ENCODE measurements around the gene HTR1D.

Gene HTR1D

GRCh38 chr1:23178950-23179349, 38.4 kb downstream of the HTR1D start:
- Histone ChIP-seq H3K14ac (ENCODE audit: low read length) (no peak overlapping the region), H3K36me3 (replicated peaks in 1 of 2; ENCODE audit: control insufficient read depth in 2 of 2, insufficient read depth in 2 of 2, low read length in 2 of 2) (no peaks in the 10 kb centered on the region), H3K9me3 (replicated peaks in 1 of 2; ENCODE audit: control insufficient read depth in 2 of 2, insufficient read depth in 1 of 2, low read depth in 1 of 2, low read length in 2 of 2) (no peaks in the 10 kb centered on the region), H3K4me1 (ENCODE audit: control insufficient read depth in 2 of 2, insufficient read depth in 1 of 2, low read depth in 1 of 2, low read length in 2 of 2) (peaks cover 4% of the 10 kb centered on the region in 2 donors), H3K79me1 (ENCODE audit: low read depth, low read length) (no peaks in the 10 kb centered on the region), H3K4me2 (ENCODE audit: insufficient read depth, low read length, poor library complexity, severe bottlenecking) (no peak overlapping the region), H2BK120ac (ENCODE audit: low read depth, low read length) (no peak overlapping the region), H3K9ac (ENCODE audit: low read depth, low read length, poor library complexity) (no peak overlapping the region), H3K23ac (ENCODE audit: low read depth, low read length, poor library complexity) (no peak overlapping the region), H2BK15ac (ENCODE audit: low read length) (no peak overlapping the region), H2BK5ac (ENCODE audit: low read length) (no peak overlapping the region), H3K4me3 (ENCODE audit: low read length in 2 of 2) (no peak overlapping the region), H2AK5ac (ENCODE audit: low read depth, low read length) (no peak overlapping the region), H4K8ac (ENCODE audit: low read depth, low read length) (no peak overlapping the region), H3K27me3 (ENCODE audit: control insufficient read depth in 3 of 3, insufficient read depth in 3 of 3, low read depth in 1 of 3, low read length in 3 of 3) (peaks cover 0 to 24% (median 17%) of the 10 kb centered on the region in 3 experiments), H2BK12ac (ENCODE audit: low read length) (no peak overlapping the region), H3K4ac (ENCODE audit: low read length) (no peak overlapping the region), H2AFZ (ENCODE audit: low read length) (no peak overlapping the region), H3K18ac (ENCODE audit: low read length) (no peak overlapping the region), H3K27ac (replicated peaks; ENCODE audit: low read length) (no peak overlapping the region), H4K91ac (ENCODE audit: low read depth, low read length, poor library complexity) (no peak overlapping the region)
- no peak for DNase-seq (ENCODE audit: low spot score)
- no CpG with 5 or more reads among the region's 6 CpGs for WGBS, 2 donors (ENCODE audit: extremely low coverage in 2 of 2, insufficient read length in 2 of 2, insufficient replicate concordance in 1 of 2)

GRCh38 chr1:23178414-23178813, 38.9 kb downstream of the HTR1D start:
- peaks cover 4% of the 10 kb centered on the region in 2 donors for H3K4me1 ChIP-seq (ENCODE audit: control insufficient read depth in 2 of 2, insufficient read depth in 1 of 2, low read depth in 1 of 2, low read length in 2 of 2)
- no peak overlapping the region for H3K18ac ChIP-seq (ENCODE audit: low read length)
- no peak overlapping the region for H2BK120ac ChIP-seq (ENCODE audit: low read depth, low read length)
- no peak overlapping the region for H3K4me2 ChIP-seq (ENCODE audit: insufficient read depth, low read length, poor library complexity, severe bottlenecking)
- H3K9me3 ChIP-seq (replicated peaks in 1 of 2; ENCODE audit: control insufficient read depth in 2 of 2, insufficient read depth in 1 of 2, low read depth in 1 of 2, low read length in 2 of 2), result no peaks in the 10 kb centered on the region
- H3K23ac ChIP-seq (ENCODE audit: low read depth, low read length, poor library complexity), result no peak overlapping the region
- H2AK5ac ChIP-seq (ENCODE audit: low read depth, low read length), result no peak overlapping the region
- no peak overlapping the region for H3K27ac ChIP-seq (replicated peaks; ENCODE audit: low read length)
- H3K36me3 ChIP-seq (replicated peaks in 1 of 2; ENCODE audit: control insufficient read depth in 2 of 2, insufficient read depth in 2 of 2, low read length in 2 of 2), result no peaks in the 10 kb centered on the region
- no peak overlapping the region for H3K9ac ChIP-seq (ENCODE audit: low read depth, low read length, poor library complexity)
- H3K27me3 ChIP-seq (ENCODE audit: control insufficient read depth in 3 of 3, insufficient read depth in 3 of 3, low read depth in 1 of 3, low read length in 3 of 3), result peaks cover 0 to 20% (median 15%) of the 10 kb centered on the region in 3 experiments
- no peak overlapping the region for H4K8ac ChIP-seq (ENCODE audit: low read depth, low read length)
- no peaks in the 10 kb centered on the region for H3K79me1 ChIP-seq (ENCODE audit: low read depth, low read length)
- no peak for DNase-seq (ENCODE audit: low spot score)
- no peak overlapping the region for H3K14ac ChIP-seq (ENCODE audit: low read length)
- no peak overlapping the region for H2BK5ac ChIP-seq (ENCODE audit: low read length)
- no peak overlapping the region for H2BK15ac ChIP-seq (ENCODE audit: low read length)
- H2AFZ ChIP-seq (ENCODE audit: low read length), result peak overlapping the region; percentile 94
- H4K91ac ChIP-seq (ENCODE audit: low read depth, low read length, poor library complexity), result no peak overlapping the region
- H3K4me3 ChIP-seq (ENCODE audit: low read length in 2 of 2), result peak overlapping the region in 1 of 2 donors; percentile 61
- H2BK12ac ChIP-seq (ENCODE audit: low read length), result no peak overlapping the region
- no CpG with 5 or more reads among the region's 6 CpGs for WGBS, 2 donors (ENCODE audit: extremely low coverage in 2 of 2, insufficient read length in 2 of 2, insufficient replicate concordance in 1 of 2)
- H3K4ac ChIP-seq (ENCODE audit: low read length), result no peak overlapping the region

GRCh38 chr1:23177438-23178380, 39.6 kb downstream of the HTR1D start:
- Histone ChIP-seq H3K4me2 (ENCODE audit: insufficient read depth, low read length, poor library complexity, severe bottlenecking) (peak overlapping the region; percentile 96), H4K91ac (ENCODE audit: low read depth, low read length, poor library complexity) (no peak overlapping the region), H3K9ac (ENCODE audit: low read depth, low read length, poor library complexity) (peak overlapping the region; percentile 64), H3K36me3 (replicated peaks in 1 of 2; ENCODE audit: control insufficient read depth in 2 of 2, insufficient read depth in 2 of 2, low read length in 2 of 2) (no peaks in the 10 kb centered on the region), H2AK5ac (ENCODE audit: low read depth, low read length) (no peak overlapping the region), H3K79me1 (ENCODE audit: low read depth, low read length) (no peaks in the 10 kb centered on the region), H3K14ac (ENCODE audit: low read length) (peak overlapping the region; percentile 92), H2AFZ (ENCODE audit: low read length) (peak overlapping the region; percentile 94), H2BK120ac (ENCODE audit: low read depth, low read length) (no peak overlapping the region), H3K27ac (replicated peaks; ENCODE audit: low read length) (no peak overlapping the region), H3K4me1 (ENCODE audit: control insufficient read depth in 2 of 2, insufficient read depth in 1 of 2, low read depth in 1 of 2, low read length in 2 of 2) (peaks cover 4% of the 10 kb centered on the region in 2 donors), H2BK5ac (ENCODE audit: low read length) (no peak overlapping the region), H2BK15ac (ENCODE audit: low read length) (no peak overlapping the region), H2BK12ac (ENCODE audit: low read length) (peak overlapping the region; percentile 63), H3K27me3 (ENCODE audit: control insufficient read depth in 3 of 3, insufficient read depth in 3 of 3, low read depth in 1 of 3, low read length in 3 of 3) (peaks cover 0 to 15% (median 15%) of the 10 kb centered on the region in 3 experiments), H3K4me3 (ENCODE audit: low read length in 2 of 2) (peak overlapping the region; percentile 61 to 81), H3K23ac (ENCODE audit: low read depth, low read length, poor library complexity) (peak overlapping the region; percentile 70), H3K18ac (ENCODE audit: low read length) (peak overlapping the region; percentile 77), H3K9me3 (replicated peaks in 1 of 2; ENCODE audit: control insufficient read depth in 2 of 2, insufficient read depth in 1 of 2, low read depth in 1 of 2, low read length in 2 of 2) (no peaks in the 10 kb centered on the region), H3K4ac (ENCODE audit: low read length) (no peak overlapping the region), H4K8ac (ENCODE audit: low read depth, low read length) (no peak overlapping the region)
- WGBS, 2 donors (ENCODE audit: extremely low coverage in 2 of 2, insufficient read length in 2 of 2, insufficient replicate concordance in 1 of 2), result no CpG with 5 or more reads among the region's 62 CpGs
- peak; percentile 65 for DNase-seq (ENCODE audit: low spot score)

GRCh38 chr1:23177031-23177430, 40.3 kb downstream of the HTR1D start:
- DNase-seq (ENCODE audit: low spot score), result no peak
- Histone ChIP-seq H3K14ac (ENCODE audit: low read length) (no peak overlapping the region), H3K4me3 (ENCODE audit: low read length in 2 of 2) (peak overlapping the region in 1 of 2 donors; percentile 61), H3K27me3 (ENCODE audit: control insufficient read depth in 3 of 3, insufficient read depth in 3 of 3, low read depth in 1 of 3, low read length in 3 of 3) (peaks cover 0 to 15% (median 15%) of the 10 kb centered on the region in 3 experiments), H2BK120ac (ENCODE audit: low read depth, low read length) (no peak overlapping the region), H3K27ac (replicated peaks; ENCODE audit: low read length) (no peak overlapping the region), H3K36me3 (replicated peaks in 1 of 2; ENCODE audit: control insufficient read depth in 2 of 2, insufficient read depth in 2 of 2, low read length in 2 of 2) (no peaks in the 10 kb centered on the region), H3K18ac (ENCODE audit: low read length) (no peak overlapping the region), H4K91ac (ENCODE audit: low read depth, low read length, poor library complexity) (no peak overlapping the region), H4K8ac (ENCODE audit: low read depth, low read length) (no peak overlapping the region), H3K9me3 (replicated peaks in 1 of 2; ENCODE audit: control insufficient read depth in 2 of 2, insufficient read depth in 1 of 2, low read depth in 1 of 2, low read length in 2 of 2) (no peaks in the 10 kb centered on the region), H3K4me2 (ENCODE audit: insufficient read depth, low read length, poor library complexity, severe bottlenecking) (peak overlapping the region; percentile 96), H3K4me1 (ENCODE audit: control insufficient read depth in 2 of 2, insufficient read depth in 1 of 2, low read depth in 1 of 2, low read length in 2 of 2) (peaks cover 4% of the 10 kb centered on the region in 2 donors), H3K4ac (ENCODE audit: low read length) (no peak overlapping the region), H2AK5ac (ENCODE audit: low read depth, low read length) (no peak overlapping the region), H2BK5ac (ENCODE audit: low read length) (no peak overlapping the region), H2BK15ac (ENCODE audit: low read length) (no peak overlapping the region), H2AFZ (ENCODE audit: low read length) (peak overlapping the region; percentile 94), H3K79me1 (ENCODE audit: low read depth, low read length) (no peaks in the 10 kb centered on the region), H3K23ac (ENCODE audit: low read depth, low read length, poor library complexity) (peak overlapping the region; percentile 70), H2BK12ac (ENCODE audit: low read length) (no peak overlapping the region), H3K9ac (ENCODE audit: low read depth, low read length, poor library complexity) (no peak overlapping the region)
- no CpG with 5 or more reads among the region's 10 CpGs for WGBS, 2 donors (ENCODE audit: extremely low coverage in 2 of 2, insufficient read length in 2 of 2, insufficient replicate concordance in 1 of 2)
